Measurements from ENCODE around the gene MVP.
A peak's percentile ranks its signal among the peaks of the same experiment; 100 is the strongest.

DNA sequence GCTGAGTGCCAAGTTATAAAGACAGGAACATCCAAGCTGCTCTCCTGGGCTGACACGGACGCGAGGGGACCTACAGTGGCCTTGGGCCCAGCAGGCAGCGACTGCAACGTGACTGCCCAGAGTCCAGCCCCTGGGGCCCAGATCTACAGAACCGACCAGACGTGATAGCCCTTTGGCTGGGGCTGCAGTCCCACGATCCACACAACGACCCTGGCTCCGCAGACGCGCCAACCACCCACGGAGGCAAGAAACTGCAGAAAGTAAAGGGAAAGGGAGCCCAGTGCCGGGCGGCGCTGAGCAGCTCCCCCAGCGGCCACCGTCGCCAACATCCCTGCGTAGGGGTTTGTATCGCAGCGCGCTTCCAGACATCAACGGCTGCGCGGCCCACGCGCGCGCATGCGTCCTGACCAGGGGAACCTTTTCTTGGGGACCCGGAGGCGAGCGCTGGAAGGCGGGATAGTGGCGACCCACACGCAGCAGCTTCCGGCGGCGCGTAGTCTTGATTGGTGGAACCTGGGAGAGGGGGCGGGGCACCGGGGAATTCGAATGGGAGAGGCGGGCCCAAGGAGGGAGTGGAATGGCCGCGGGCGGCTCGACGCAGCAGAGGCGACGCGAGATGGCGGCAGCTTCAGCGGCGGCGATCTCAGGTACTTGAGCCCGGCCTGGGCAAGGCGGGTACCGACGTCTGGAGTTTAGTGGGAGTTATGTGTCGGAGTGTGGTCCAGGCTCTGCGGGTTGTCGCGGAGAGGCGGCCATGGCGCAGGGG lies 29.9 kb upstream of the MVP start, which contains the start of gene KIF22:
- TF ChIP-seq, protein P1, sequence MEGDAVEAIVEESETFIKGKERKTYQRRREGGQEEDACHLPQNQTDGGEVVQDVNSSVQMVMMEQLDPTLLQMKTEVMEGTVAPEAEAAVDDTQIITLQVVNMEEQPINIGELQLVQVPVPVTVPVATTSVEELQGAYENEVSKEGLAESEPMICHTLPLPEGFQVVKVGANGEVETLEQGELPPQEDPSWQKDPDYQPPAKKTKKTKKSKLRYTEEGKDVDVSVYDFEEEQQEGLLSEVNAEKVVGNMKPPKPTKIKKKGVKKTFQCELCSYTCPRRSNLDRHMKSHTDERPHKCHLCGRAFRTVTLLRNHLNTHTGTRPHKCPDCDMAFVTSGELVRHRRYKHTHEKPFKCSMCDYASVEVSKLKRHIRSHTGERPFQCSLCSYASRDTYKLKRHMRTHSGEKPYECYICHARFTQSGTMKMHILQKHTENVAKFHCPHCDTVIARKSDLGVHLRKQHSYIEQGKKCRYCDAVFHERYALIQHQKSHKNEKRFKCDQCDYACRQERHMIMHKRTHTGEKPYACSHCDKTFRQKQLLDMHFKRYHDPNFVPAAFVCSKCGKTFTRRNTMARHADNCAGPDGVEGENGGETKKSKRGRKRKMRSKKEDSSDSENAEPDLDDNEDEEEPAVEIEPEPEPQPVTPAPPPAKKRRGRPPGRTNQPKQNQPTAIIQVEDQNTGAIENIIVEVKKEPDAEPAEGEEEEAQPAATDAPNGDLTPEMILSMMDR (IDR thresholded peaks at IDR 0.05) = peak; percentile 52 to 81 (median 72)
- TF ChIP-seq POLR2A (IDR thresholded peaks at IDR 0.05) = peak; percentile 57 to 87
